ENCODE data around the gene PCID2. TPM values are rescaled to one million over a fixed set of nuclear protein-coding genes. Genes with fewer than 3 reads are reported as not detected.
"Not testable (repeated sequence)": the region's sequence is repeated elsewhere in the genome, so short reads cannot be mapped to it uniquely, and the experiment has no call there.

Gene PCID2
- total RNA-seq, 1 experiment from 2014 or later = 39.7 TPM

- in situ Hi-C loops (cut with HindIII; ENCODE audit: low pct_unique_long_range_greater_than_20kb, low sequenced_read_pairs); CTCF ChIA-PET; H3K27ac ChIP-seq (ENCODE audit: low read length); H3K27me3 ChIP-seq (ENCODE audit: control insufficient read depth, insufficient read depth, low read length); ATAC-seq; DNase-seq (ENCODE audit: low read depth, low spot score); H3K9me3 ChIP-seq (ENCODE audit: control insufficient read depth, insufficient read depth, low read depth, low read length); H3K36me3 ChIP-seq (ENCODE audit: control insufficient read depth, insufficient read depth, low read length); POLR2A ChIA-PET; H3K4me1 ChIP-seq (ENCODE audit: control insufficient read depth, insufficient read depth, low read length); intact Hi-C loops (cut with micrococcal nuclease; ENCODE audit: unreplicated experiment); H3K4me3 ChIP-seq (ENCODE audit: low read depth in 2 of 2, low read length in 2 of 2); BruUV-seq (replicated peaks): not testable (repeated sequence)
Measured at GRCh38 chr13:113161975-113162374, 46.5 kb downstream of the PCID2 start.

- Histone ChIP-seq H3K9me3 (ENCODE audit: control insufficient read depth, insufficient read depth, low read depth, low read length) (no peaks in the 10 kb centered on the region), H3K27me3 (ENCODE audit: control insufficient read depth, insufficient read depth, low read length) (no peaks in the 10 kb centered on the region), H3K27ac (ENCODE audit: low read length) (no peak overlapping the region), H3K36me3 (ENCODE audit: control insufficient read depth, insufficient read depth, low read length) (no peaks in the 10 kb centered on the region), H3K4me3 (ENCODE audit: low read depth in 2 of 2, low read length in 2 of 2) (no peak overlapping the region), H3K4me1 (ENCODE audit: control insufficient read depth, insufficient read depth, low read length) (no peaks in the 10 kb centered on the region; the same call in 1 of the 2 replicates)
- no TSS peak for BruUV-seq (replicated peaks)
- ATAC-seq = 0 out of 2 replicates have a peak, but pooled peaks have one; percentile 20
- in situ Hi-C loops (cut with HindIII; ENCODE audit: low pct_unique_long_range_greater_than_20kb, low sequenced_read_pairs) = no loop called here
- DNase-seq (ENCODE audit: low read depth, low spot score) = no peak
- intact Hi-C loops (cut with micrococcal nuclease; ENCODE audit: unreplicated experiment) = no loop called here
- CTCF ChIA-PET = no interaction called here
- POLR2A ChIA-PET = no interaction called here
- no peak for TF ChIP-seq TCF7L2 (IDR thresholded peaks at IDR 0.05; ENCODE audit: low read depth, low read length)
- TF ChIP-seq POLR2AphosphoS5 (IDR thresholded peaks at IDR 0.05; ENCODE audit: low read depth, low read length) = no peak
- TF ChIP-seq CTCF (IDR thresholded peaks at IDR 0.05) = no peak
- no peak for TF ChIP-seq SIN3A (IDR thresholded peaks at IDR 0.05; ENCODE audit: borderline replicate concordance, insufficient read depth, low read depth, low read length)
- no peak for TF ChIP-seq REST (IDR thresholded peaks at IDR 0.05; ENCODE audit: insufficient read depth in 1 of 2, low read depth in 2 of 2, low read length in 1 of 2)
Measured at GRCh38 chr13:113161433-113161832, 47.0 kb downstream of the PCID2 start.

- Histone ChIP-seq H3K36me3 (ENCODE audit: control insufficient read depth, insufficient read depth, low read length) (no peaks in the 10 kb centered on the region), H3K4me1 (ENCODE audit: control insufficient read depth, insufficient read depth, low read length) (no peaks in the 10 kb centered on the region; the same call in 1 of the 2 replicates), H3K9me3 (ENCODE audit: control insufficient read depth, insufficient read depth, low read depth, low read length) (no peaks in the 10 kb centered on the region), H3K27ac (ENCODE audit: low read length) (no peak overlapping the region), H3K4me3 (ENCODE audit: low read depth in 2 of 2, low read length in 2 of 2) (no peak overlapping the region), H3K27me3 (ENCODE audit: control insufficient read depth, insufficient read depth, low read length) (no peaks in the 10 kb centered on the region)
- DNase-seq (ENCODE audit: low read depth, low spot score) (no peak), ATAC-seq (no peak)
- ChIA-PET POLR2A (no interaction called here), CTCF (no interaction called here)
- intact Hi-C loops (cut with micrococcal nuclease; ENCODE audit: unreplicated experiment) (no loop called here), in situ Hi-C loops (cut with HindIII; ENCODE audit: low pct_unique_long_range_greater_than_20kb, low sequenced_read_pairs) (no loop called here)
- BruUV-seq (replicated peaks) = no TSS peak
- no peak for TF ChIP-seq POLR2AphosphoS5 (IDR thresholded peaks at IDR 0.05; ENCODE audit: low read depth, low read length)
- TF ChIP-seq TCF7L2 (IDR thresholded peaks at IDR 0.05; ENCODE audit: low read depth, low read length) = no peak
- no peak for TF ChIP-seq CTCF (IDR thresholded peaks at IDR 0.05)
- TF ChIP-seq REST (IDR thresholded peaks at IDR 0.05; ENCODE audit: insufficient read depth in 1 of 2, low read depth in 2 of 2, low read length in 1 of 2) = no peak
- no peak for TF ChIP-seq SIN3A (IDR thresholded peaks at IDR 0.05; ENCODE audit: borderline replicate concordance, insufficient read depth, low read depth, low read length)
Measured at GRCh38 chr13:113160983-113161382, 47.5 kb downstream of the PCID2 start.
